WTC11 (cell line): ENCODE measurements around the gene MBP. TPM values are rescaled to one million over a fixed set of nuclear protein-coding genes. Genes with fewer than 3 reads are reported as not detected.

ENCODE experiments used
- ATAC-seq: fragments of 200-7000 bp; cut with Tn5 transposase; 2 replicates; pipeline ENCODE4 v1.10.0; 2021; ENCODE audit warnings: mild to moderate bottlenecking, moderate library complexity
- CTCF ChIA-PET: fragments of 300-600 bp; sonication (Branson Sonifier 250); formaldehyde crosslinking; loops from one replicate; lab custom pipeline; 2021; ENCODE audit warnings: antibody characterized with exemption; lab: Charles Lee
- POLR2A ChIA-PET: fragments of 350-600 bp; sonication (Branson Sonifier 250); formaldehyde crosslinking; loops from one replicate; lab custom pipeline; 2021; ENCODE audit warnings: antibody characterized with exemption; lab: Charles Lee
- DNase-seq: peaks from one replicate; pipeline ENCODE4 v3.0.0; 2021; ENCODE audit warnings: low spot score
- H3K27ac Mint-ChIP-seq: 2 replicates; pipeline ENCODE4 v1.8.0; 2021; ENCODE audit warnings: mixed read lengths
- H3K27me3 Mint-ChIP-seq: 2 replicates; pipeline ENCODE4 v1.8.0; 2021; ENCODE audit warnings: low read depth, mild to moderate bottlenecking, moderate library complexity, mixed read lengths
- H3K36me3 Mint-ChIP-seq: 2 replicates; pipeline ENCODE4 v1.8.0; 2021; ENCODE audit warnings: mixed read lengths
- H3K4me1 Mint-ChIP-seq: 2 replicates; pipeline ENCODE4 v1.8.0; 2022; ENCODE audit warnings: mixed read lengths
- H3K4me3 Mint-ChIP-seq: 2 replicates; pipeline ENCODE4 v1.8.0; 2021; ENCODE audit warnings: mild to moderate bottlenecking, moderate library complexity, mixed read lengths
- H3K9me3 Mint-ChIP-seq: 2 replicates; pipeline ENCODE4 v1.8.0; 2021; ENCODE audit warnings: mixed read lengths
- ATF3 ChIP-seq: sonication (generic); formaldehyde crosslinking; conservative IDR thresholded peaks from 2 replicates; pipeline ENCODE4 v1.8.1; 2022; ENCODE audit warnings: mild to moderate bottlenecking, missing genetic modification reagents
- E2F4 ChIP-seq: sonication (generic); formaldehyde crosslinking; IDR thresholded peaks from 2 replicates; pipeline ENCODE4 v1.8.1; 2022; ENCODE audit warnings: low read depth, mild to moderate bottlenecking, moderate library complexity, missing genetic modification reagents, borderline replicate concordance
- FOXP4 ChIP-seq: sonication (generic); formaldehyde crosslinking; IDR thresholded peaks from 2 replicates; pipeline ENCODE4 v1.8.0; 2022; ENCODE audit warnings: mild to moderate bottlenecking, missing genetic modification reagents
- GABPB1 ChIP-seq: sonication (generic); formaldehyde crosslinking; IDR thresholded peaks from 2 replicates; pipeline ENCODE4 v1.8.1; 2023; ENCODE audit warnings: mild to moderate bottlenecking, missing genetic modification reagents
- IRF1 ChIP-seq: sonication (generic); formaldehyde crosslinking; IDR thresholded peaks from 2 replicates; pipeline ENCODE4 v1.8.0; 2023; ENCODE audit warnings: missing genetic modification reagents
- JAZF1 ChIP-seq: fragments of 250-450 bp; sonication (Bioruptor Pico); IDR thresholded peaks from 2 replicates; pipeline ENCODE4 v1.9.0; 2021; ENCODE audit warnings: moderate library complexity, mild to moderate bottlenecking, inconsistent platforms
- NFE2L1 ChIP-seq: sonication (generic); formaldehyde crosslinking; IDR thresholded peaks from 2 replicates; pipeline ENCODE4 v1.8.1; 2023; ENCODE audit warnings: missing genetic modification reagents
- PREB ChIP-seq: sonication (generic); formaldehyde crosslinking; IDR thresholded peaks from 2 replicates; pipeline ENCODE4 v1.8.1; 2022; ENCODE audit warnings: mild to moderate bottlenecking, missing genetic modification reagents, moderate library complexity, borderline replicate concordance
- RORB ChIP-seq: fragments of 250-450 bp; sonication (Bioruptor Pico); IDR thresholded peaks from 2 replicates; pipeline ENCODE4 v1.9.0; 2021; ENCODE audit warnings: mild to moderate bottlenecking
- SMAD4 ChIP-seq: sonication (generic); formaldehyde crosslinking; IDR thresholded peaks from 2 replicates; pipeline ENCODE4 v1.8.0; 2022; ENCODE audit warnings: mild to moderate bottlenecking, missing genetic modification reagents
- TEAD4 ChIP-seq: sonication (generic); formaldehyde crosslinking; IDR thresholded peaks from 2 replicates; pipeline ENCODE4 v1.8.0; 2022; ENCODE audit warnings: mild to moderate bottlenecking, missing genetic modification reagents
- ZNF121 ChIP-seq: sonication (generic); formaldehyde crosslinking; IDR thresholded peaks from 2 replicates; pipeline ENCODE4 v1.8.0; 2023; ENCODE audit warnings: missing genetic modification reagents
- ZNF219 ChIP-seq: sonication (generic); formaldehyde crosslinking; IDR thresholded peaks from 2 replicates; pipeline ENCODE4 v1.8.0; 2023; ENCODE audit warnings: missing genetic modification reagents, mild to moderate bottlenecking, borderline replicate concordance
- ZNF281 ChIP-seq: sonication (generic); formaldehyde crosslinking; IDR thresholded peaks from 2 replicates; pipeline ENCODE4 v1.8.0; 2023; ENCODE audit warnings: mild to moderate bottlenecking, missing genetic modification reagents
- ZSCAN18 ChIP-seq: fragments of 250-450 bp; sonication (Bioruptor Pico); IDR thresholded peaks from 2 replicates; pipeline ENCODE4 v2.1.2; 2022; ENCODE audit warnings: mild to moderate bottlenecking, moderate library complexity
- total RNA-seq: library from RNA; stranded (reverse); gene quantifications from 3 replicates; pipeline ENCODE4 v1.2.3, GENCODE V29; 2021

The MBP gene
- total RNA-seq, 1 experiment from 2014 or later: 19.6 TPM

GRCh38 chr18:77151772-77152520, 19.4 kb upstream of the MBP start:
- POLR2A ChIA-PET: no interaction called here
- Mint-ChIP-seq H3K4me1 (peaks cover 18% of the 10 kb centered on the region), H3K36me3 (peaks cover 7% of the 10 kb centered on the region), H3K4me3 (no peak overlapping the region), H3K9me3 (peaks cover 25% of the 10 kb centered on the region), H3K27ac (no peak overlapping the region), H3K27me3 (no peaks in the 10 kb centered on the region)
- ATAC-seq (peak; percentile 44), DNase-seq (no peak)
- CTCF ChIA-PET: no interaction called here
- TF ChIP-seq ZNF219 (no peak), IRF1 (CRISPR knock-in tag) (no peak), PREB (no peak), GABPB1 (CRISPR knock-in tag) (no peak), TEAD4 (CRISPR knock-in tag) (no peak), RORB (CRISPR knock-in tag) (no peak), JAZF1 (no peak), FOXP4 (CRISPR knock-in tag) (no peak), ZSCAN18 (CRISPR knock-in tag) (no peak), NFE2L1 (no peak), SMAD4 (no peak), ZNF281 (CRISPR knock-in tag) (no peak), ZNF121 (CRISPR knock-in tag) (no peak), E2F4 (CRISPR knock-in tag) (no peak), ATF3 (CRISPR knock-in tag) (no peak)
